HG03103 (cell line): ENCODE data around the gene DIABLO.

ENCODE experiments used
- ATAC-seq: cut with Tn5 transposase; IDR thresholded peaks from one replicate; pipeline ENCODE4 v1.9.1; 2021; ENCODE audit warnings: low read depth; ENCODE audit not compliant: unreplicated experiment

Gene DIABLO

DNA sequence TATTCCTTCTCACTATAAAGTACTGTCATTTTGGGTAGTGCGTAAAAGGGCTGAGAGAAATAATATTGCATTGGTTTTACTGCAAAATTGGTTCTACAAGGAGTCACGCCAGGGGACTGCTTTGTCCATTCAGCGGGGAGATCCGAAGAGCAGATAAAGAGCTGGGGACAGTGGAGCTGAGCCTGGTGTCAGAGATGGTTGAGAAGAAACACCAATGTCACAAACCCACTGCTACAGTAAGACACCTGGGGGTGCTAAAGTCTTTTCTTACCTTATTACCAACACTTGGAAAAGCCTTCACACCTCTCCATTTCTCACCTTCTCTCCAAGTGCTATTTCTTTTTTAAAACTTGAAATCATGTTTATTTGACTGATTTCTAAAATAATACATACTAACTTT, 66.0 kb downstream of the DIABLO start:
- no peak for ATAC-seq

DNA sequence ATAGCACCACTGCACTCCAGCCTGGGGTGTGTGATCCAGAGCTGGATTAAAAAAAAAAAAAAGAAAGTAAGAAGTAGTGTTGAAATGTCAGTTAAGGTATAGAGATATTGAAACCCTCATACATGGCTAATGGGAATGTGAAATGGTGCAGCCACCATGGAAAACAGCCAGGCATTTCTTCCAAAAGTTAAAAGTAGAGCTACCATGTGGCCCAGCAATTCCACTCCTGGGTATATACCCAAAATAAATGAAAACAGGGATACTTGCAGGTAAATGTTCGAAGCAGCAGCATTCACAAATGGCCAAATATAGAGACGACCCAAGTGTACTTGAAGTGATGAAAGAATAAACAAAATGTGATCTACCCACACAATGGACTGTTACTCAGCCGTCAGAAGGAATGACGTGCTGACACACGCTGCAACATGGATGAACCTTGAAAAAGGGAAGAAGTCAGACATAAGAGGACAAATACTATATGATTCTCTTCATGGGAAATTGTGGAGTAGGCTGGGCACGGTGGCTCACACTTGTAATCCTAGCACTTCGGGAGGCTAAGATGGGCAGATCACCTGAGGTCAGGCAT, 67.1 kb downstream of the DIABLO start:
- ATAC-seq = no peak
